Measurements from ENCODE around the gene APH1B.

APH1B gene

GRCh38 chr15:63357731-63358130 is 80.3 kb downstream of the APH1B start:
- no peaks in the 10 kb centered on the region for H3K36me3 ChIP-seq (ENCODE audit: control insufficient read depth, insufficient read depth, low read length)
- H3K4me3 ChIP-seq (ENCODE audit: low read length), result no peak overlapping the region
- H3K56ac ChIP-seq (ENCODE audit: low read length), result no peak overlapping the region
- no peak overlapping the region for H3K4ac ChIP-seq (ENCODE audit: low read depth, low read length)
- H2BK15ac ChIP-seq (replicated peaks; ENCODE audit: low read depth), result no peak overlapping the region
- no peak overlapping the region for H3K18ac ChIP-seq (ENCODE audit: low read length)
- H3K9ac ChIP-seq (ENCODE audit: low read length), result no peak overlapping the region
- H3K23ac ChIP-seq (ENCODE audit: low read length), result no peak overlapping the region
- no peaks in the 10 kb centered on the region for H3K79me1 ChIP-seq (ENCODE audit: low read length)
- no peak overlapping the region for H2BK5ac ChIP-seq (ENCODE audit: low read length)
- H4K8ac ChIP-seq (ENCODE audit: low read depth, low read length), result no peak overlapping the region
- no CpG with 5 or more reads among the region's 3 CpGs for WGBS (ENCODE audit: extremely low coverage, insufficient coverage, low lambda C conversion rate)
- no peak overlapping the region for H3K4me2 ChIP-seq (ENCODE audit: low read length)
- no peak overlapping the region for H4K5ac ChIP-seq (ENCODE audit: low read length)
- H3K27ac ChIP-seq (ENCODE audit: low read depth, low read length), result no peak overlapping the region
- H3K79me2 ChIP-seq (ENCODE audit: control insufficient read depth, insufficient read depth, low read length), result no peaks in the 10 kb centered on the region
- no peak for DNase-seq
- no peak overlapping the region for H2AK5ac ChIP-seq (ENCODE audit: low read length)
- H3K4me1 ChIP-seq (ENCODE audit: control insufficient read depth, low read depth, low read length), result no peaks in the 10 kb centered on the region
- H3K27me3 ChIP-seq (ENCODE audit: insufficient read depth, low read length, poor library complexity), result no peaks in the 10 kb centered on the region
- no peak overlapping the region for H2BK120ac ChIP-seq (ENCODE audit: low read depth, low read length)

DNA sequence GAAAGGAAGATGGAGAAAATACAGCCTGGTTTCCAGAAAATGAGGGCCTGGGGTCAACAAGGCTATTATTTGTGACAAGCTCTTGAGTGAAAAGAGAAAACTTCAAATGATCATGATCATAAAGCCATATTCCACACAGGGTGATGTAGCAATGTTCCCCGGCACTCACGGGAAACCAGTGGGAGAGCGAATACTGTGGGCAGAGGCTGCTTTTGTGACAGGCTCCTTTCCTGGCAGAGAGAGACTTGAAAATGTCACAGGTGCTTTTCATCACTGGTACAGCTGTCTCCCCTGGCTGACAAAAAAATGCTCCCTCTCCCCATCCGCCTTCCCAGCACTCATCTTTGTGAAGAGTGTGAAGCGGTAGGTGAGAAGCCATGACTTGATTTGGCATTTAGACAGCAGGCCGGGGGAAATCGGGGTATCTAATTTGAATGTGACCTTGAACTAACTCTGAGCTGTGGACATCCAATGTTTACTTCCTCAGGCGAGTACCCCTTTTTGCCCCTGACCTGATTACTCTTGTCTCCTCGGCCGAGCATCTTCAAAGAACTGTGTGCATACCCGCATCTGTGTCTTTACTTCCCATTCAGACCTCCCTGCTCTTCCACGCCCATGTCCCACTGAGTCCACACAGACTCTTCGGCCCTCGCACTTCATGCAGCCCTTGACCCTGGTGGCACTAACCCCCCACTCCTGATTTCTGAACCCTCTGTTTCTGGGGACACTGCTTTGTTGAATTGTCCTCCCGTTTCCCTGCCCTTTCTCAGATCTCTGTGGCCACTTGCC is 81.0 kb downstream of the APH1B start:
- no CpG with 5 or more reads among the region's 15 CpGs for WGBS (ENCODE audit: extremely low coverage, insufficient coverage, low lambda C conversion rate)
- Histone ChIP-seq H2BK5ac (ENCODE audit: low read length) (no peak overlapping the region), H3K4me1 (ENCODE audit: control insufficient read depth, low read depth, low read length) (peaks cover 2% of the 10 kb centered on the region), H2BK15ac (replicated peaks; ENCODE audit: low read depth) (no peak overlapping the region), H3K18ac (ENCODE audit: low read length) (no peak overlapping the region), H3K4me3 (ENCODE audit: low read length) (no peak overlapping the region), H3K9ac (ENCODE audit: low read length) (no peak overlapping the region), H3K79me1 (ENCODE audit: low read length) (no peaks in the 10 kb centered on the region), H3K56ac (ENCODE audit: low read length) (no peak overlapping the region), H3K27me3 (ENCODE audit: insufficient read depth, low read length, poor library complexity) (no peaks in the 10 kb centered on the region), H3K23ac (ENCODE audit: low read length) (no peak overlapping the region), H3K27ac (ENCODE audit: low read depth, low read length) (no peak overlapping the region), H4K8ac (ENCODE audit: low read depth, low read length) (no peak overlapping the region), H2BK120ac (ENCODE audit: low read depth, low read length) (no peak overlapping the region), H2AK5ac (ENCODE audit: low read length) (no peak overlapping the region), H3K36me3 (ENCODE audit: control insufficient read depth, insufficient read depth, low read length) (no peaks in the 10 kb centered on the region), H3K4me2 (ENCODE audit: low read length) (no peak overlapping the region), H4K5ac (ENCODE audit: low read length) (no peak overlapping the region), H3K79me2 (ENCODE audit: control insufficient read depth, insufficient read depth, low read length) (no peaks in the 10 kb centered on the region), H3K4ac (ENCODE audit: low read depth, low read length) (no peak overlapping the region)
- no peak for DNase-seq

Data from mesendoderm (in vitro differentiated cells).